ENCODE data around the gene ERC2.

Gene ERC2

DNA sequence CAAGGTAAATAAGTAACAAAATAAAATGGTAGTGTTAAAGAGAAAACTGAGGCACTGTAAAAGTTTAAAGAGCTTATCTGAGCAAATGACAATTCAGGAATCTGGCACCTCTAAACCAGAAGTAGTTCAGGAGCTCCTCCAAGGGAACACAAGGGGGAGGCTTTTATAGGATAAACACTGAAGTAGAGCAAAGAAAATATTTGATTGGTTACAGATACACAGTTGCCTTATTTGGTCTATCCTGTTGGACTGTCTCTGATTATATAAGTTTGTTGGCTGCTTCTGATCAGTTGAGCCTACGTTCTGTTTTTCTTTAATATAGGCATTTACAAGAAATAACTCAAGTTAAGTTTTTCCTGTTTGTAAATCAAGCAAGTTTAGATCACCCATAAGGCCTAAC is 146.9 kb downstream of the ERC2 start:
- Histone ChIP-seq H3K79me2 (ENCODE audit: insufficient read depth, low read length) (no peaks in the 10 kb centered on the region), H3K27ac (ENCODE audit: low read depth, low read length, poor library complexity, severe bottlenecking) (peak overlapping the region; percentile 71), H3K9me3 (ENCODE audit: low read length) (no peaks in the 10 kb centered on the region), H3K4me2 (ENCODE audit: low read length) (no peak overlapping the region), H3K4me3 (ENCODE audit: low read depth, low read length, poor library complexity, severe bottlenecking) (no peak overlapping the region), H3K27me3 (ENCODE audit: insufficient read depth, low read length) (no peaks in the 10 kb centered on the region), H3K9ac (ENCODE audit: low read length) (no peak overlapping the region), H3K36me3 (ENCODE audit: insufficient read depth, low read length) (no peaks in the 10 kb centered on the region), H3K9me2 (ENCODE audit: low read depth, low read length) (no peaks in the 10 kb centered on the region), H3K4me1 (ENCODE audit: insufficient read depth, low read length, severe bottlenecking) (peaks cover 56% of the 10 kb centered on the region), H4K20me1 (ENCODE audit: insufficient read depth, low read length) (no peaks in the 10 kb centered on the region), H2AFZ (ENCODE audit: low read length) (no peak overlapping the region), H3F3A (ENCODE audit: insufficient read depth, low read length) (no peaks in the 10 kb centered on the region)
- TF ChIP-seq, protein P1, sequence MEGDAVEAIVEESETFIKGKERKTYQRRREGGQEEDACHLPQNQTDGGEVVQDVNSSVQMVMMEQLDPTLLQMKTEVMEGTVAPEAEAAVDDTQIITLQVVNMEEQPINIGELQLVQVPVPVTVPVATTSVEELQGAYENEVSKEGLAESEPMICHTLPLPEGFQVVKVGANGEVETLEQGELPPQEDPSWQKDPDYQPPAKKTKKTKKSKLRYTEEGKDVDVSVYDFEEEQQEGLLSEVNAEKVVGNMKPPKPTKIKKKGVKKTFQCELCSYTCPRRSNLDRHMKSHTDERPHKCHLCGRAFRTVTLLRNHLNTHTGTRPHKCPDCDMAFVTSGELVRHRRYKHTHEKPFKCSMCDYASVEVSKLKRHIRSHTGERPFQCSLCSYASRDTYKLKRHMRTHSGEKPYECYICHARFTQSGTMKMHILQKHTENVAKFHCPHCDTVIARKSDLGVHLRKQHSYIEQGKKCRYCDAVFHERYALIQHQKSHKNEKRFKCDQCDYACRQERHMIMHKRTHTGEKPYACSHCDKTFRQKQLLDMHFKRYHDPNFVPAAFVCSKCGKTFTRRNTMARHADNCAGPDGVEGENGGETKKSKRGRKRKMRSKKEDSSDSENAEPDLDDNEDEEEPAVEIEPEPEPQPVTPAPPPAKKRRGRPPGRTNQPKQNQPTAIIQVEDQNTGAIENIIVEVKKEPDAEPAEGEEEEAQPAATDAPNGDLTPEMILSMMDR (IDR thresholded peaks at IDR 0.05; ENCODE audit: low read length), result no peak
- TF ChIP-seq EZH2 (IDR thresholded peaks at IDR 0.05; ENCODE audit: borderline replicate concordance, low read length), result no peak

DNA sequence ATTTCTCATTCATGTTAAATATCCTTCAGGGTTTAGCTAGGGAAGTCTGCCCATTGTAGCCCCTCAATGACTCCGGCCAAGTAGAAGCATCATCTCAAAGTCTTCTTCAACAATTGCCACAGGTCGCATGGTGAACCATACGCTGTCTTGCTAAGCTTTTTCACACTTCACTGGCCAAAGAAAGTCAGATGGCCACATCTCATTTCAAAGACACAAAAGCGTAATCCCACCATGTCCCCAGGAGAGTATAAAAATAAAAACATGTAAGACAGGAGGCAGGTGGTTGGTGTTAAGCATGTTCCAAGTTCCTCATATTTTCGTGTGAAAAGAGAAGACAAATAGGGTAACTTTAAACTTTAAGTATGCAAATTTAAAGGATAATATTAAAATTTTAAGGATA is 147.4 kb downstream of the ERC2 start:
- H3K4me2 ChIP-seq (ENCODE audit: low read length), result no peak overlapping the region
- H3F3A ChIP-seq (ENCODE audit: insufficient read depth, low read length), result no peaks in the 10 kb centered on the region
- H3K4me3 ChIP-seq (ENCODE audit: low read depth, low read length, poor library complexity, severe bottlenecking), result no peak overlapping the region
- no peaks in the 10 kb centered on the region for H3K27me3 ChIP-seq (ENCODE audit: insufficient read depth, low read length)
- H3K9me3 ChIP-seq (ENCODE audit: low read length), result no peaks in the 10 kb centered on the region
- no peaks in the 10 kb centered on the region for H3K36me3 ChIP-seq (ENCODE audit: insufficient read depth, low read length)
- no peaks in the 10 kb centered on the region for H3K9me2 ChIP-seq (ENCODE audit: low read depth, low read length)
- H3K4me1 ChIP-seq (ENCODE audit: insufficient read depth, low read length, severe bottlenecking), result peaks cover 61% of the 10 kb centered on the region
- no peaks in the 10 kb centered on the region for H3K79me2 ChIP-seq (ENCODE audit: insufficient read depth, low read length)
- H3K27ac ChIP-seq (ENCODE audit: low read depth, low read length, poor library complexity, severe bottlenecking), result peak overlapping the region; percentile 71
- no peak overlapping the region for H2AFZ ChIP-seq (ENCODE audit: low read length)
- TF ChIP-seq, protein P1 (IDR thresholded peaks at IDR 0.05; ENCODE audit: low read length), result no peak
- TF ChIP-seq EZH2 (IDR thresholded peaks at IDR 0.05; ENCODE audit: borderline replicate concordance, low read length), result no peak
- no peaks in the 10 kb centered on the region for H4K20me1 ChIP-seq (ENCODE audit: insufficient read depth, low read length)
- no peak overlapping the region for H3K9ac ChIP-seq (ENCODE audit: low read length)

DNA sequence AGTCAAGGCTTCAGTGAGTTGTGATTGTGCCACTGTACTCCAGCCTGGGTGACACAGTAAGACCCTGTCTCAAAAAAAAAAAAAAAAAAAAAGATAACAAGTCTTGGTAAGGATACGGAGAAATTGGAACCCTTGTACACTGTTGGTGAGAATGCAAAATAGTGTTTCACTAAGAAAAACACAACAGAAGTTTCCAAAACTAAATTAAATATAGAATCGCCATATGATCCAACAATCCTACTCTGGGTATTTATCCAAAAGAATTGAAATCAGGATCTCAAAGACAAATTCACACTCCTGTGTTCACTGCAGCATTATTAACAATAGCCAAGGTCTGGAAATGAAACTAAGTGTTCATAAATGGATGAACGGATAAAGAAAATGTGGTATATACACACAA is 149.4 kb downstream of the ERC2 start:
- Histone ChIP-seq H3K4me2 (ENCODE audit: low read length) (no peak overlapping the region), H3K27ac (ENCODE audit: low read depth, low read length, poor library complexity, severe bottlenecking) (peak overlapping the region; percentile 71), H2AFZ (ENCODE audit: low read length) (no peak overlapping the region), H3K4me1 (ENCODE audit: insufficient read depth, low read length, severe bottlenecking) (peaks cover 59% of the 10 kb centered on the region), H3K79me2 (ENCODE audit: insufficient read depth, low read length) (no peaks in the 10 kb centered on the region), H3K36me3 (ENCODE audit: insufficient read depth, low read length) (no peaks in the 10 kb centered on the region), H4K20me1 (ENCODE audit: insufficient read depth, low read length) (no peaks in the 10 kb centered on the region), H3F3A (ENCODE audit: insufficient read depth, low read length) (no peaks in the 10 kb centered on the region), H3K9me3 (ENCODE audit: low read length) (no peaks in the 10 kb centered on the region), H3K9ac (ENCODE audit: low read length) (no peak overlapping the region), H3K27me3 (ENCODE audit: insufficient read depth, low read length) (no peaks in the 10 kb centered on the region), H3K4me3 (ENCODE audit: low read depth, low read length, poor library complexity, severe bottlenecking) (no peak overlapping the region), H3K9me2 (ENCODE audit: low read depth, low read length) (no peaks in the 10 kb centered on the region)
- TF ChIP-seq, protein P1 (IDR thresholded peaks at IDR 0.05; ENCODE audit: low read length), result no peak
- no peak for TF ChIP-seq EZH2 (IDR thresholded peaks at IDR 0.05; ENCODE audit: borderline replicate concordance, low read length)
